ENCODE data around the gene MYO19.
"Not testable (repeated sequence)": the region's sequence is repeated elsewhere in the genome, so short reads cannot be mapped to it uniquely, and the experiment has no call there.

MYO19 gene

GRCh38 chr17:36463916-36464764 is 70.5 kb downstream of the MYO19 start:
- peak in 1 of 2 experiments; percentile 47 for DNase-seq (ENCODE audit: low read depth in 2 of 2)

GRCh38 chr17:36461330-36462110 is 73.1 kb downstream of the MYO19 start:
- DNase-seq (ENCODE audit: low read depth in 2 of 2): no peak

DNA sequence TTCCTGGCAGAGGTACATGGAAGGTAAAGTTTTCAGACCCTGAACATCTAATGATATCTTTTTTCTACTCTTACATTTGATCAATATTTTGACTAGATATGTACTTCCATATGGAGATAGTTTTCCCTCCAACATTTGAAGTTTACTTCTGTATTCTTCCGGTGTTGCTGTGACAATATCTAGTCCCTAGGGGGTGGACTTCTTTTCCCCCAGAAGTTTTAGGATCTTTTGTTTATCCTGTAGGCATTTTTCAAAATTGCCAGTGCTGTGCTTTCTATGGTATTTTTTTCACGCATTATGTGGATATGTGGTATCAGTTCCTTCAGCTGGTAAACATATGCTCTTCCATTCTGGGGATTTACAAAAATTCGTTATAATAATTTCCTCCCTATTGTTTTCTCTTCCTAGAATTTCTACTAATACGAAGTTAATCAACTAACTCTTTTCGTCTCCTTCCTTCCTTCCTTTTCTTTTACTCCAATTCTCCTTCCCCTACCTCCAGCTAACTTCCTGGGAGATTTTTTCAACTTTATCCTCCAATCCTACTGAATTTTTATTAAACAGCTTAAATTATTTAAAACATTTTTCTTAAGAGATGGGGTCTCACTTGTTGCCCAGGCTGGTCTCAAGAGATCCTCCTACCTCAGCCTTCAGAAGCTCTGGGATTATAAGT is 74.3 kb downstream of the MYO19 start:
- no peak for DNase-seq (ENCODE audit: low read depth in 2 of 2)

GRCh38 chr17:36459601-36460000 is 75.1 kb downstream of the MYO19 start:
- no peak for DNase-seq (ENCODE audit: low read depth in 2 of 2)

- DNase-seq (ENCODE audit: low read depth in 2 of 2): no peak
Measured at GRCh38 chr17:36459045-36459444, 75.6 kb downstream of the MYO19 start.

- not testable (repeated sequence) for DNase-seq (ENCODE audit: low read depth in 2 of 2)
Measured at GRCh38 chr17:36457701-36458100, 77.0 kb downstream of the MYO19 start.

GRCh38 chr17:36452888-36453287 is 81.8 kb downstream of the MYO19 start:
- DNase-seq (ENCODE audit: low read depth in 2 of 2): not testable (repeated sequence)

GRCh38 chr17:36449997-36450396 is 84.7 kb downstream of the MYO19 start:
- DNase-seq (ENCODE audit: low read depth in 2 of 2): not testable (repeated sequence)

Data from stimulated activated CD4-positive, alpha-beta T cell treated with anti-CD3 and anti-CD28 coated beads, Interleukin-12 subunit alpha, Interleukin-12 subunit beta, amount 100 ng/mL, for 24 hours (primary cell).